IPS-11a (cell line): ENCODE measurements around the gene PDE4D.

Experiments used
- H3K4me3 ChIP-seq: one replicate; pipeline ENCODE4 v1.5.1; 2013; ENCODE audit warnings: low read depth, low read length, control low read depth

PDE4D gene

GRCh38 chr5:59346982-59347381, 546.5 kb downstream of the PDE4D start:
- H3K4me3 ChIP-seq, result no peak overlapping the region

- no peak overlapping the region for H3K4me3 ChIP-seq
Measured at GRCh38 chr5:59346514-59346913, 547.0 kb downstream of the PDE4D start.

DNA sequence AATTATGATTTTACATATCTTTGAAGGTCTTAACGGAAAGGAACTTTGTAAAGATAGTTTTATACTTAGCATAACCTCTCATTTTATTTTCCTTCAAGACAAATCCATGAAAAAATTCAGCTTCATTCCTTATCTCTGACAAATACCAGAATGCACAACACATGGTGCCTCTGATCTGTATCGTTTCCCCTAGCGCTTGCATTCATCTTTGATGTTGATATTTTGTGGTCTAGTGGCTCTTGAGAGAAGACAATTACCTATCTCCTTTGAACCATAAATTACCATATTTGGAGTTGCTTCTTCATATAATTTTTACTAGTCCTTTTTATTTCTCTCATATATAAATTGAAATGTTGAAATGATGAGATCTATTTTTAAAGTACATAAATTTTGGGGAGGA, 551.3 kb downstream of the PDE4D start:
- no peak overlapping the region for H3K4me3 ChIP-seq

DNA sequence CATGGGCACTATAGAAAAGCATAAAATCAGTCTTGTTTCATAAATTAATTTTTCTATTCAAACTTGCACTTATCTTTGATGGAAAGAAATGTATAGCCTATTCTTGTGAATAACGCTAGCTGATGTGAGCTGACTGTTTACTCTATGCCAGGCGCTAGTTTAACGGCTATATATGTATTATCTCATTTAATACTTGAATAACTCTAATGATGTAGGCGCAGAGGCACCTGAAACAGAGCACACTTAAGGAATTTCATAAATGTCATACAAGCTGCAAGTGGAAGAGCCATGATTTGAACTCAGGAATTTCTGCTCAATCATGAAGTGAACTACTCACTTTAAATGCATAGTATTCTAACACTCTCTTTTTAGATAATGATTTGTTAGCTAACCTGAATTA, 551.8 kb downstream of the PDE4D start:
- no peak overlapping the region for H3K4me3 ChIP-seq

GRCh38 chr5:59341155-59341554, 552.4 kb downstream of the PDE4D start:
- H3K4me3 ChIP-seq, result no peak overlapping the region

GRCh38 chr5:59340637-59341036, 552.9 kb downstream of the PDE4D start:
- H3K4me3 ChIP-seq, result no peak overlapping the region

DNA sequence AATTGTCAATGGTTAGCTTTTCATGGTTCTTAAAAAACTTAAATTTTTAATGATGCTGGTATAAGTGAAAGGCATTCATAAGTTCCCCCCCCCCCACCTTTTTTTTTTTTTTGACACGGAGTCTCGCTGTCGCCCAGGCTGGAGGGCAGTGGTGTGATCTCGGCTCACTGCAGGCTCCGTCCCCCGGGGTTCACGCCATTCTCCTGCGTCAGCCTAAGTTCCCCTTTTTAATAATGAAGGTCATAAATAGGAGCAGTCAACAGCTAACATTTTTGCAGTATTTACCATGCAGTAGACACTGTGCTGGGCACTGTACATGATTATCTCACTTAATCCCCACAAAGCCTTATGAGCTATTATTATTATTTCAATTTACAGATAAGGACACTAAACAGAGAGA, 556.3 kb downstream of the PDE4D start:
- no peak overlapping the region for H3K4me3 ChIP-seq

GRCh38 chr5:59335544-59335943, 558.0 kb downstream of the PDE4D start:
- H3K4me3 ChIP-seq, result no peak overlapping the region

GRCh38 chr5:59333416-59333815, 560.1 kb downstream of the PDE4D start:
- no peak overlapping the region for H3K4me3 ChIP-seq

GRCh38 chr5:59332236-59332973, 561.1 kb downstream of the PDE4D start:
- H3K4me3 ChIP-seq, result no peak overlapping the region

DNA sequence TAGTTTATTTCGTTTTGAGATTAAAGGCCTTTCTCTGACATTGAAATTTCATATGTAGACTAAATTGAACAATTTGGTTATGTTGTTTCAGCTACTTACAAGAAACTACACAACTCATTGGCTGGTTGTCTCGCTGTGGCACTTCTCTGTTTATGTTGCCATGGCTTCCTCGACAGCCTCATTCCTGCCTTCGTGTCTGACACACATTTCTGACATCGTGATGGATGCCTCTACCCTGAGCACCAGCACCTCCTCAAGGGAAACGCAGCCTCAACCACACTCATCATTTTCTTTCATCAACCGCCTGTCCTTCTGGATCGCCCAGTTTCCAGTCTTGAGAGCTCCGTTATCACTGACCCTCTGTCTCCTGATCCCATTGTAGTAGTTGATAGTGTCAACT, 562.8 kb downstream of the PDE4D start:
- H3K4me3 ChIP-seq, result no peak overlapping the region

- H3K4me3 ChIP-seq, result no peak overlapping the region
Measured at GRCh38 chr5:59328709-59329296, 564.7 kb downstream of the PDE4D start.

DNA sequence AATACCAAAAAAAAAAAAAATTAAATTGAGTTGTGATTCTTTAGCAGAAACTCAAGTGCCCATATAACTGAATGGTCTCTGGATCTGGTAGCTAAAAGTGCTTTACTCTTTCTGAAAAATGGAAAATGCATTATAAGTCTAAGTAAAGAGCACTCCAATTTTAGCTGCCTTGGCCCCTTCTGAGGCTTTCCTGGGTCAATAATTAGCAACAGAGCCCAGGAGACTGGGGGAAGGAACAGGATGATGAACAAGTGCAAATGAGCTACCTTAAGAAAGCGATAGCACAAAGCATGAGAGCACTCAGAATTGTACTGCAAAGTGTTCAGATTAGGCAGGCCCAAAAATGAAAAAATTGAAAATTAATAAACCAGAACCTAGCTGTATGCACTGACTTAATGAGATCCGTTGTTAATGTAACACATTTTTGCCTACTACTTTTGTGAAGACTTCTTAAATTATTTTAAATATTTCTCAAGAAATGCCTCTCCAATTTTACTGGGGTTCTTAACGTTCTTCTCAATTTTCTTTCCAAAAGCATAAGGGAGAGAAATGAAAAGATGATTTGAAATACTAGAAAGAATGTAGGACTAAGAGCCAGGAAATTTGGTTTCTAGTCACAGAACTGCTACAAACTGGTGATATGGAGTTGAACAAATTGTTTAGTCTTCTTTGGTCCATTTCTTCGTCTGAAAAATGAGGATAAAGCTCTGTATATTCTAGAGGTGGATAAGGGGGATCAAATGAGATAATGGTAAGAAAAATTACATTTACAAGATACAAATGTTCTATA, 566.1 kb downstream of the PDE4D start:
- H3K4me3 ChIP-seq, result no peak overlapping the region

GRCh38 chr5:59326596-59326995, 566.9 kb downstream of the PDE4D start:
- H3K4me3 ChIP-seq, result no peak overlapping the region

DNA sequence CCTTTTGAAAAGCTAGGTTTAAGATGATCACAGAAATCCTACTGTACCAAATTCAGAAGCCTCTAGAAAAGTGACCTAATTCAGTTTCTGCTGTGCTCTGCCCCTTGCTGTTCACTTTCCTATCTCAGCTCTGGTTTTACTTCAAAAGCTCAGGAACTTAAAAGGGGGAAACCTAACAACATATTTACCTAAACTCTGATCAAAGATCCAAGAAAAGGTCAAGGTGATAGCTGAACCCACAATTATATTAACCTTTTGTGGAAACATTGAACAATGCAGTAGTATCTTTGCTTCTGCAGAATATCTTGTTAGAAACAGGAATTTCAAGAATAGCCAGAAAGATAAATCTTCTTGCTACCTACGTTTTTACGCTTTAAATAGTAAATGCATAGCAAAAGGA, 568.5 kb downstream of the PDE4D start:
- H3K4me3 ChIP-seq, result no peak overlapping the region

DNA sequence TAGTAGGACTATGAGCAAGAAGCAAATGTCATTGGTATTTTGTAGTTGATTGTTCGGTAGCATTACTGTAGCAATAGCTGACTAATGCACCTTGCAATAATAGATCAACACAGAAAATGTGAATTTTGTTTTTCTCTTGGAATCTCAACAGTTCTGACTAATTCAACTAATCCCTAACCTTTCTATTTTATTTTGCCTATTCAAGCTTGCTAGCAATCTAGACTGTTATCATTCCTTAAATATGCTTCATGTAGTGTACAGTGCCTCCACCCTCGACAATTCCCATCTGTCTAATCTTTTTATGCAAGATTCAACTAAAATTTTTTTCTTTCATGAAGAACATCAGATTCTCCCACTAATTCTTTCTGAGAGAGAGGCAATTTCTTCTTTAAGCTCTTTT, 570.6 kb downstream of the PDE4D start:
- no peak overlapping the region for H3K4me3 ChIP-seq

DNA sequence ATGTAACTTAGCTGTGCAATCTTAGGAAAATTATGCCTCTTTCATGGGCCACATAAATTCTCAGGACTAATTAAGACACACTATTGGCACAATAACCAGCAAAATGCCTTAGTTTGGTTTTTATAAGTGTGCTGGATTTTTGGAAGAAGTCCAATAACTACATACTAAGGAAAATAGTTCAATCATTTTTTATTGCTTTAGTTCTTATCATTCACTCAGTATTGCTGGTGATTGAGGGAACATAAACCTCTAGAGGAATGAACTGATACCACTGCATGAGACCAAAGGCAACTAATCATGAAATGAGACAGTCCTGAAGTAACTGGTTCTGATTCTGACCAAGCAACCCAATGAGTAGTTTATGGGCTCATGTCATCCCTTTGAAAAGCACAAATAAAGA, 571.5 kb downstream of the PDE4D start:
- H3K4me3 ChIP-seq, result no peak overlapping the region

GRCh38 chr5:59321642-59322041, 571.9 kb downstream of the PDE4D start:
- no peak overlapping the region for H3K4me3 ChIP-seq

GRCh38 chr5:59320420-59320819, 573.1 kb downstream of the PDE4D start:
- no peak overlapping the region for H3K4me3 ChIP-seq

DNA sequence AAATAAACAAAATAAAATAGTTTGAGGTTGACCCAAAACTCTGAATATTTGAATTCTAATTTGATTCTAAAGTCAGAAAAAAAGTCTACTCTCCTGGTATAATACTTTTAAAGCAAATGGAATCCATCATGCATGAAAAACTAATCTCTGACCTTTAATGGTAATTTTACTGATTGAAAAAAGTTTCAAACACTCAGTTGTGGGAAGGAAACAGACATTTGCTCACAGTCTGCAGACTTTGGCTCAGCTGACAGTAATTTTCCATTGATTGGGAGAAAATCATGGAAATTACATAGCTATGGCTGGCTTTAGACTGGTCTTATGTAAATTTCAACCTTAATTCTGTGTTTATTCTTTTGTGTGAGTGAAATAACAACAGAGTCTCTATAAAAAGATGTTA, 574.3 kb downstream of the PDE4D start:
- H3K4me3 ChIP-seq, result no peak overlapping the region

DNA sequence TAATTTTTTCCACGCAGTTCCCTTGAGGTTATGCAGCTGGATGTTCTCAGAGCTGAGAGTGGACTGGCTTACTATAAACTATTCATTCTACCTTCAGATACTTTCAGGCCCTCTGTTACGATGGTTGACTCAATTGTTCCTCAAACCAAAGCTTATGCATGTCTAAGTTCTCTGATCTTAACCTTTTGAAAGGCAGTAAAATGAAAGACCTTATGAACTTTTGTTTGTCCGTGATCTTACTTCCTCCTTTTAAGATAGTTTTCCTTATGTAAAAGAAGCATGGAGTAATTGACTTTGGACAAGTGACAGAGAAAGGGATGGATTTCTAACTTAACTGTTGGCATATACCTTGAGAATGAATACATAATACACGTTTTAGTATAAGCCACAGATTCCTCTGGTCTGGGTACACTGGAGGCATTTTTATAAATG, 575.7 kb downstream of the PDE4D start:
- no peak overlapping the region for H3K4me3 ChIP-seq
